AG08395 (cell line): ENCODE data around the gene PHF21A.
A peak's percentile ranks its signal among the peaks of the same experiment; 100 is the strongest.
"Not testable (repeated sequence)": the region's sequence is repeated elsewhere in the genome, so short reads cannot be mapped to it uniquely, and the experiment has no call there.

Experiments
- DNase-seq: peaks from one replicate; pipeline ENCODE4 v3.0.0; 2012; ENCODE audit warnings: mixed read lengths, low spot score

Gene PHF21A

DNA sequence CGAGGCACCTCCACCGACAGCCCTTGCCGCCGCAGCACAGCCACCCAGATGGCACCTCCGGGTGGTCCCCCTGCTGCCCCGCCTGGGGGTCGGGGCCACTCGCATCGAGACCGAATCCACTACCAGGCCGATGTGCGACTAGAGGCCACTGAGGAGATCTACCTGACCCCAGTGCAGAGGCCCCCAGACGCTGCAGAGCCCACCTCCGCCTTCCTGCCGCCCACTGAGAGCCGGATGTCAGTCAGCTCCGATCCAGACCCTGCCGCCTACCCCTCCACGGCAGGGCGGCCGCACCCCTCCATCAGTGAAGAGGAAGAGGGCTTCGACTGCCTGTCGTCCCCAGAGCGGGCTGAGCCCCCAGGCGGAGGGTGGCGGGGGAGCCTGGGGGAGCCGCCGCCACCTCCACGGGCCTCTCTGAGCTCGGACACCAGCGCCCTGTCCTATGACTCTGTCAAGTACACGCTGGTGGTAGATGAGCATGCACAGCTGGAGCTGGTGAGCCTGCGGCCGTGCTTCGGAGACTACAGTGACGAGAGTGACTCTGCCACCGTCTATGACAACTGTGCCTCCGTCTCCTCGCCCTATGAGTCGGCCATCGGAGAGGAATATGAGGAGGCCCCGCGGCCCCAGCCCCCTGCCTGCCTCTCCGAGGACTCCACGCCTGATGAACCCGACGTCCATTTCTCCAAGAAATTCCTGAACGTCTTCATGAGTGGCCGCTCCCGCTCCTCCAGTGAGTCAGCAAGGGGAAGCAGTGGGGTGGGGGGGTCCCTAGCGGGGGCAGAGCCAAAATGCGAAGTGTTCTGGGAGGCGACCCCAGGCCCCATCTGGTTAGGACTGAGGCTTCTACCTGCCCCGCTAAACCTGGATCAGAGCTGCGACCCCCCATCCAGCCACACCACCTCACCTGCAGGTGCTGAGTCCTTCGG, 218.5 kb downstream of the PHF21A start:
- DNase-seq: no peak

DNA sequence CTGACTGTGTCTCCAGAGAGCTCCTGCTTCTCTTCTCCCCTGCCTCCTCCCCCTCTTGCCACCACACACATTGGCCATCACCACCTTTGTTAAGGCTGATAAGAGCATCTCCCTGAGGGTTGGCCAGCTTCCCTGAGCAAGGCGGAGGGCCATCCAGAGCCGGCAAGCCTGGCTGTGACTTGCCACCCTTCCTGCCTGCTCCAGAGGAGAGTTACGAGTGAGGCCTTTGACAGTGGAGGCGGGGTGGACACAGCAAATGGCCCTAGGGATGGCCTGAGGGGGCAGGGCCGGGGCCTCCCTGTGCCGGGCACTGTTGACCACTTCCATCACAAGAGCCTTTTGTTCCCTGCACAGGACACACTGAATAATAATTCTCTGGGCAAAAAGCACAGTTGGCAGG, 219.6 kb downstream of the PHF21A start:
- DNase-seq: no peak

DNA sequence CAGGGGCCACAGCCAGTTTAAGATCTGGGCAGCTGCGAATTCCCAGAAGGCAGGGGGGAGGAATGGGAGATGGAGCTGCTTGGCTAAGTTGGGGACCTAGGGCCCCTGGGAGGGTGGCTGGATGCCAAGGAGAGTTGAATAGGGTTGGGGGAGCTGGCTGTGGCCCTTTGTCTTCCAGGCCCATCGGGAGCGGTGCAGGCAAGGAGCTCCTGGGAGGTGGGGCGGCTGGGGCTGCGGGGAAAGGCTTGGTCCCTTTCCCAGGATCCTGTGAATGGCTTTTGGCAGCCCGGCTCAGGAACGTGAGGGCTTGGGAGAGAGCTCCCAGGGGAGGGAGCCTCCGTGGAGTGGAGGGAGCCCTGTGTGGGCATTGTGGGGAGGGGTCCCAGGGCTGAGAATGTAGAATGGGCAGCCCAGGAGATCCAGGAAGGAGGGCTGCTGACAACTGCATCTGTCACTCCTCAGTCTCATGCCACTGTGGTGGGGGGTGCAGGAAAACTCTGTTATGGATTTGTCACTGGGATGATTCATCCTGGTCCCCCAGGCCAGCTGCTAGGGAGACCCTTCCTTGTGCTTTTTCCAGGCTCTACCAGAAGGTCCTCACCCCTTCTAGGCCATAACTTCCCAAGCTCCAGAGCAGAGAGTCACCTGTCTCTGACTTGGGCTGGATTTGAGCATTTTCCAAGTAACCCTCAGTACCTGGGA, 220.2 kb downstream of the PHF21A start:
- DNase-seq: no peak

GRCh38 chr11:45900175-45900800, 221.0 kb downstream of the PHF21A start:
- not testable (repeated sequence) for DNase-seq

DNA sequence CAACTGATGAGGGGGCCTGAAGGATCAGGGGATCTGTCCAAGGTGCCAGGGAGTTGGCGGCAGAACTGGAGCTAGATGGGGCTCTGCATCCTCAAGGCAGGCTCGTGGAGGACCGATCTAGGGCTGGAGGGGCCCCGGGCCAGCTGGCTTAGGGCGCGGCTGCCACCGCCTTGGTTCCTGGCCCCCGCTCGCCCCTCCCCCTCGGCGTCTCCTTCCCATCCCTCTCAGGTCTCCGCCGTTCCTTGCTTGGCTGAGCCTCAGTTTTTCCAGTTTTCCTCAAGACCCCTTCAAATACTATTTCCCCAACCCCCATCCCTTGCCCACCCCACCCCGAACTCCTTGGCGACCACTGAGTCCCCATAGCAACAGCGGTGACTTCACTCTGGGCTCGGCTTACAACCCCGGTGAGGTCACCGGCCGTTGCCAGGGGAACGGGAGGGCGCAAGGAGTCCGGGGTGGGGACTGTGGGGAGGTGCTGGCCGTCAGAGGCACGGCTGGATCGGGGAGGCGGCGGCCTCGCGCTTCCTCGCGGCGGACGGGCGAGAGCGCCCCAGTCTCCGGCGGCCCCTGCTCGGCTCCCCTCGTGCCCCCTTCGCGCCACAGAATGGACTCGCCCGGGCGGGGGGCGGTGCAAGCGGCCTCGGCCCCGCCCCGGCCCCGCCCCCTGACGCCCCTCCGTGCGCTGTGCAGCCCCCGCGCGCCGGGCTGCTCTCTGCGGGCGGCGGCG, 221.6 kb downstream of the PHF21A start:
- peak; percentile 96 for DNase-seq

GRCh38 chr11:45899086-45899447, 222.2 kb downstream of the PHF21A start:
- no peak for DNase-seq

GRCh38 chr11:45897556-45897955, 223.7 kb downstream of the PHF21A start:
- DNase-seq: no peak

- DNase-seq: no peak
Measured at GRCh38 chr11:45896422-45896984, 224.8 kb downstream of the PHF21A start.

GRCh38 chr11:45895553-45896259, 225.5 kb downstream of the PHF21A start:
- DNase-seq: no peak

GRCh38 chr11:45894555-45895247, 226.6 kb downstream of the PHF21A start:
- no peak for DNase-seq

- no peak for DNase-seq
Measured at GRCh38 chr11:45892856-45893255, 228.4 kb downstream of the PHF21A start.

DNA sequence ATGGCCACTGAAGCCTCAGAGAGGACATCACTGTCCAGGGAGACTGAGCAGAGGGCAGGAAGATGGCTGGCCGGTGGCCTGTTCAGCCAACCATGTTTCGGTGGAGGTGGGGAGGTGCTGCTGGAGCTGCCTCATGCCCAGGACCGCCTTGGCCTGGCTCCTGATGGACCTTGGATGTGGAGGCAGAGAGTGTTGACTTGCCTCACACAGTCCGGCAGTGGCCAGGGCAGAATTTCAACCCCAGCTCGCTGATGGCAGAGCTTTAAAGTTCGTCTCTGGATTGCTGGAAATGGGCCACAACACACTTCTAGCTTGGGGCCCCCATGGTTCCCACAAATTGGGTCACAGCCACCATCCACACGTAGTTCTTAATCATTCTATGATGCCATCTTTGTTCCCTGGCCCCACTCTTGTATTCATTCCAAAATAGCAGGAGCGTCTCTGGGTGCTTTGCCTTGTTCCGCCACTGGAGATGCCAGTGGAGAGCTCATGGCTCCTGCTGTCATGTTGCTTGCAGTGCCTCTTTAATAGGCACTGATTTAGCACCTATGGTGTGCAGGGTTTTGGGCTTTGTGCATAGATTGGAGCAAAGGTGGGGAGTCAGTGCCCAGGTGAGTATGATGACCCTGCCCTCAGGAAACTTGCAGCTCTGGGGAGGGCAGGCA, 230.2 kb downstream of the PHF21A start:
- no peak for DNase-seq

DNA sequence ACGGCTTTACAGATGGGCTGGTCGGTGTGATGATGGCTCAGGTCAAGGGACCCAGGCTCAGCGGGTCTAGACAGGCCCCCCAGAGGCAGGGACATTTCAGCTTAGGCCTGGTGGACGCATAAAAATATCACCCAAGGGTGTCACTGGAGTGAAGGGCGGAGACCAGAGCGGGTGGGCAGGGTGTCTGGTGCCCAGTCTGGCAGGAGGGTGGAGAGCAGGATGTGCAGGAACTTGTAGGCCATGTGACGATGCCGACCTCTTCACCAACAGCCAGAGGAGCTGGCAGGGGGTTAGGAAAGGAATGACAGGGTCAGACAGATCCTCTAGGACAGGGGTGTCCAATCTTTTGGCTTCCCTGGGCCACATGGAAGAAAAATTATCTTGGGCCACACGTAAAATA, 231.3 kb downstream of the PHF21A start:
- no peak for DNase-seq

DNA sequence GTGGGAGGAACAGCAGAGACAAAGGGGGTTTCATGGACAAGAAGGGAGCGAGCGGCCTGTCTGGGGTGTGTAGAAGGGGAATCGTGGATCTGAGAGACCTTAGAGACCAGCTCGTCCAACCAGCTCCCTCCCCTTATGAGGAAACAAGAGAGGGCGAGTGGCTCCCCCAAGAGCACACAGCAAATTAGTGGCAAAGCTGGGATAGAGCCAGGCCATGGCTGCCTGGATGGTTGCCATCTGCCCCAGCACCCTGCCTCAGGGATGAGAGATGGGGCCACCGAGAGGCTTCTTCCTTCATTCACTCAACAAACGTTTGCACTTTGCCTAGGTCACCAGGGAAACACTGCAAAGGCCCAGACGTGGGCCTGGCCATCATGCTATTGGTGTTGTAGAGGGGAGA, 231.7 kb downstream of the PHF21A start:
- DNase-seq: no peak

DNA sequence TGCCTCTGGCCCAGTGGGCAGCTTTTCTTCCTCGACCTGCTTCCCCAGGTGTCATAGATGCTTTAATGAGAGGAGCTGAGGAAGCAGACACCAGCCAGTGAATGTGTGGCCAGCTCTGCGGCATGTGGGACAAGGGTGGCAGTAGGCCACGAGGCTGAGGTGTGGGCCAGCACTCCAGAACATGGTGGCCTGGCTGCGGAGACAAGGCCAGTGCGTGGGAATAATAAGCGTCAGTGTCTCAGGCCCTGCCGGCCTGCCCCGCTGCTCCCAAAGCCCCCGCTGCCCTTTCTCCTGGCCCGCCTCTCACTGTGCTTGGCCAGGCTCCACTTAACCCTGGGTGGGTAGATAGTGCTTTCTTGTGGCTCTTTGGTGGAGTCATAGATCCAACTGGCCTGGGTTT, 233.7 kb downstream of the PHF21A start:
- no peak for DNase-seq

DNA sequence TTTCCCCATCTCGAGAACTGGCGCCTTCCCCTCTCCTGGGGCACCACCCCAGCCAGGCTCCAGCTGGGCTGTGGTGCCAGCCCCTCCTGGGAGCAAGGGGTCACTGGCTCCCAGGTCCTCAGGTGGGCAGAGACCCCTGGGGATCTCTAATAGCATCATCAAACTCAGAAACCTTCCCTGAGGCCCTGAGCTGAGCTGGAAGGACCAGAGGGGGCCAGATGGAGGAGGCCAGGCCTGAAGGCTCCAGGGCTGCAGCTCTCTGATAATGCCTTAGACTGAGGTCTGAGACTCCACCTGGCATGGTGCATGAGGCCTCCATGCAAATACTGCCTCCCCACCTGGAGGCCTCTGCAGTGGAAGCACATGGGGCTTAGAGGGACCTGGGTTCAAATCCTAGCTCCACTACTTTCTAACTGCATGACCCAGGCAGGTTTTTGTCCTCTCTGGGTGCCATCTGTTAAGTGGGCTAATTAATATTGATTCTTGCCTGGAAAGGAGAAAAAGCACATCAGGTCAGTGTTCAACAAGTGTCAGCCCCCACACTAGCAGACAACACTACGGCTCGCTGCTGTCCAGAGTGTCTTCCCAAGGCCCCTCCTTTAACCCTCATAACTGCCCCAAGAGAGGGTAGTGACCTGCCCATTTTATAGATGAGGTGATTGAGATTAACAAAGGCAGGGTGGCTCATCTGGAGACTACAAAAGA, 234.3 kb downstream of the PHF21A start:
- no peak for DNase-seq

DNA sequence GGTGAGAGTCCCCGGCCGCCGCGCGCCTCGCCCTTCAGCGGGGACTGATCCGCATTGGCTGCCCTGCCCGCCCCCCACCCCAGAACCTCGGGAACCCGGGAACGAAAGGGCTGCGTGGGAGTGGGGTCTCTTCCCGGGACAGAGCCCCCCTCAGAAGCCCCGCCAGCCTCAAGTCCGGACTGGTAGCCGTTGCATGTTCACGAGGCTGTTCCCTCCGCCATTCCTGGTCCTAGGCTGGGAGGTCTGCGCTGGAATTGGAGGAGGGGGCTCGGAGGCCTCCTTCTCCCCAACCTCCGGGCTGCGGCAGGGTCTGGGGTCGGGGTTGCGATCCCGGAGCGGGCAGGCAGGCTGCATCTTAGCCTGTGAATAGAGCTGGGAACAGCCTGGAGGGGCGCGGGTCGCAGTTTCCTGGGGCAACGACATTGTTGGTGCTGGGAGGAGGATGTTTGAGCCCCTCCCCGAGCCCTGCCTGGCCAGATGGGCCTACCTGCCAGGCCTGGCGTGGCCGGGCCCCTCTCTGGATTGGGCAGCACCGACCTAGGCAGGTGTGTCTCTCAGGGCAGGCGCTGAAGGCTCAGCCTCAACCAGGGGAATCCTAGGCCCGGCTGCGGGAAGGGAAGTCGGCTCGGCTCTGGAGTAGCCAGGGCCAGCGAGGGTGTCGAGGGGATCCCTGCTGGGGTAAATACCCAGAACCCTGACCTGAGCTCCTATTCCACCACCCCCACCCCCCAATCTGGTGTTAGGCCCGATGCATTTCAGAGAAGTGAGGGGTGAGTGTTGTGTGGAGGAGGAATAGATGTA, 235.1 kb downstream of the PHF21A start:
- no peak for DNase-seq

DNA sequence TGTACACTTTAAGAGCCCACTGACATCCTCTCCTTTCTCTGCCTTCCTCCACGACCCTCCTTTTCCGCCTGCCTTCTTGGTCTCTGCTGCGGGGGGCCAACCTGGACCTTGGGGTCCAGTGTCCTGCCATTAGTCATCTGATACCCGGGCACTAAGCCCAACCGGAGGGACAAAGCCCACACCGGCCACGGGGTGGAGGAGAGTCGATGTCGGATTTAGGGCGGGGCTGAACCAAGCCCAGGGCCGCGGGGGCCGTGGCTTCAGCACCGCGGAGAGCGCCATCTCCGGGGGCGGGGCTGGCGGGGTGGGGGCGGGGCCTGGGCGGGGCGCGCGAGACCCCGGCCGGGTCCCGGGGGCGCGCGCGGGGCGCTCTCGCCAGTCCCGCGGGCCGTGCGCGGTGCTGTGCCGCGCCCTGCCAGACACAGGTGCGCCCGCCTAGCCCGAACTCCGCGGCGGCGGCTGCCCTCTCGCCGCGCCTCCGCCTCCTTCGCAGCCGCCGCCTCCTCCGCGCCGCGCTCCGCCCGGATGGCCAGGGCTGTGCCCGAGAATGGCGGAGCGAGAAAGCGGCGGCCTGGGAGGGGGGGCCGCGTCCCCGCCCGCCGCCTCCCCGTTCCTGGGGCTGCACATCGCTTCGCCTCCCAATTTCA, 235.9 kb downstream of the PHF21A start, which contains the start of gene MAPK8IP1:
Gene MAPK8IP1, plus strand, starts transcription at position 378 of the 647 bp plus-strand sequence. Its CDS starts 170 bp downstream, at position 548.
- DNase-seq: peak; percentile 76
